Inflammatory macrophage treated with lipopolysaccharide for 4 hours (primary cell): ENCODE measurements around the gene HSPB6.

Experiments
- DNase-seq: peaks from one replicate; pipeline ENCODE4 v3.0.0-alpha.2; 2020

Gene HSPB6

DNA sequence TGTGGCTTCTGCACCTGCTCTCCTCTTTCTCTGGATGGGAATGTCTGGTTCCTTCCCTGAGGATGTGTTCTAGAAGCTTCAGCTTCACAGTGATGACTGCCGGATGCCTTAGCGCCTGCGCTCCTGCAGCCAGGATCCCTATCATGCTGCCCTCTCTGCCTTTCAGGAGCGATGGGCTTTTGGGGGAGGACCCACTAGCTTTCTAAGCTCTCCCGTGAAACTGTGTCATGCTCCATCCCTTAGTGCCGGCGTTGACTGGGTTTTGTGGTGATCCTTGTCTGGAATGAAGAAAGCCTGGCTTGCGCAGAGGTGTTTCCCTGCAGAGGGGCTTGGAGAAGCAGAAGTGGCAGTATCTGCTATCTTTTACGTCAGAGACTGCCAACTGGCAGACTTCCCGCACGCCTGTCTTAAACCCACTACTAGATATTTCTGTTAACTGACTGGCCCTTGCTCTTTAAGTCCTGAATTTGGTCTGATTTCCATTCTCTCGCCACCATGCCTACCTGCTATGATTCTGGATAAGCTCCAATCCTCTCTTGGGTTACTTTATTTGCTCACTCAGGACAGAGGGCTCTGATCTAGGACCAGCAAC lies 42.8 kb downstream of the HSPB6 start:
- no peak for DNase-seq

DNA sequence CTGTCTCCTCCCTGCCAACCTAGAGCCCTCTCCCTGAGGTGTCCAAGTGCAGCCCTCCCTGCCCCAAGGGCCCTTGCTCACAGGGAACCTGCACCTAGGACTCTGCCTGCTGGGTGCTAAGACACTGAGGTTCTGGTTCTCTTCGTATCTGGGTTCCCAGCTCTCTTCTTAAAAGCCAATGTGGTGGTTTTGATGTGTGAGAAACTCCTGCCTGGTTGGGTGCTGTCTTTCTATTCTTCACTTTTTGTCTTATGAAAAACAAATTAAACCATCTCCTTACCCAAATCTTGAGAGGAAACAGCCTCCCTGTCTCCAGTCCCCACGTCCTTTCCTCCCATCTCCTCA lies 43.4 kb downstream of the HSPB6 start:
- no peak for DNase-seq

DNA sequence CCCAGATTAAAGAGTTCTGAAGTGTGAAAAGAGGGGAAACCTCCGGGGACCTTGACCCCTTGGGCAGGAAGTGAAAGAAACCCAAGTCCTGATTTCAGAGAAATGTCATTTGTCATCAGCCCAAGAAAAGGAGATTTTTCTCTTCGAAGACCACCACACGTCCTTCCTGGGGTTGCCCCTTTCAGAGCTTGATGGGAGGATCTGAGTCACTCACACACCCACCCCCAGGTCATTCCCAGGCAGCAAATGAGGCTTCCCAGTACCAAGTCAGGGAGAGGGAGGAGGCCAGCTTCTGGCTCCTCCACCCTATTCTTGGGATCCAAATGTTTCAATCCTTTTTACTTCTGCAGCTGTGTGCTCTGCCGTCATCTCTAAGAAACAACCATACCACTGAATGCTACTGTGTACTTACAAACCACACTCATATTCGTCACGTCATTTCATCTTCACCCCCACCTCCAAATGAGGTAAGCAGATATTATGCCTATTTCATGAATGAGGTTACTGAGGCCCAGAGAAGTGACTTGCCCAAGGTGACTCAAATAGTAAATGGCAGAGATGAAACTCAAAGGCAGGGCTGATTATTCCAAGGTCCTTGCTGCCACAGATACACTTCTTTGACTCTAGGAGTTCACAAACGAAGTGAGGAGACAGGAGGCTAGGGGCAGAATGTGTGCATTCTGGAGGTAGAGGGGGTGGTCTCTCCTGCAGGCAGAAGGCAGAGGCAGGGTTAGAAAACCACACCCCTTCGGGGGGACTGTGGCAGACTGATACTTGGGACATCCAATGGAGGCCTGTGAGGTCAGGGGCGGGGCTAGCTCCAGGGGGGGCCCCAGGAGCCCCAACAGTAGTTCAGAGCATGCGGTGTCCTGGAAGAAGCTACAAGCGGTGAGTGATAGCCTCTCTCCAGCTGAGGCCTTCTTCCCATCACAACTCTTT lies 44.0 kb downstream of the HSPB6 start:
- no peak for DNase-seq

DNA sequence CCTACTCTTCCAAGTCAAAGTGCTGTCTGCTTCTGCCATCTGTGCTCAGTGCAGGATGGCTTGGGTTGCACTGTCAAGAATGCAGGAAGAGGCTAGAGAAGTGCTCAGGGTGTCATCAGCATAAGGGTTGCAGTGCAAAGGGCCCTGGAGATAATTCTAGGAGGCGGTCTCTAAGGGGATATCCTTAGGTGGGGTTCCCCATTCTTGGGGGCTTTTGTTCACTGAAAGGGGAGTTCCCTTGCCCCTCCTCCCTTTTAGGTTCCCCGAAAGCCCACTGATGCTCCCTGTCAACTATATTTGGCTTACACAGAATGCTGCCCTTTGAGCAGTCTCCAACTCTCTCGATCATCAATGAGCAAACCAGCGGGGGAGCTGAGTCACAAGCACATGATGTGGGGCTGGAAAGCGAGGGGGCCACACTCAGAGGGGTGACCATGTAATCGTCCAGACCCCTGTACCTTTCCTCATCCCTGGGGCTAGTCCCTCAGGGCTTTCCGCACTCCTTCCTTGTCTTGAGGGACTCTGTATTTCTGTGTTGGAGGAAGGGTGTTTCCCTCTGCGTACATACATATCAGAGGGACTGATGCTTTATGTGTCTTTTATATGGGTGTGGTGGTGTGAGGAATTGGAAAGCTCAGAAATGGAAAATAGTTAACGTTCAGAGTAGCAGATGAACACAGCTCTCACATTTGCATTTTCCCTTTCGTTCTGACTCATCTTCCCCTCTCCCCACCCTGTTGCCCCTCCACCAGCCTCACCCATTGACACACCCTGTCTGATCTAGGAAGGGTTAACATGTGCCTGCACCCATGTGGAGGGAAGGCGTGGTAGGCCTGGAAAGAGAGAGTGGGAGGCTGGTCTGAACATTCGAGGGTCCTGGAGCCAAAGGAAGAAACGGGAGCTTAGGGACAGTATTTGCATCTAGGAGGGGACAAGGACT lies 45.8 kb downstream of the HSPB6 start:
- DNase-seq: peak; percentile 48

DNA sequence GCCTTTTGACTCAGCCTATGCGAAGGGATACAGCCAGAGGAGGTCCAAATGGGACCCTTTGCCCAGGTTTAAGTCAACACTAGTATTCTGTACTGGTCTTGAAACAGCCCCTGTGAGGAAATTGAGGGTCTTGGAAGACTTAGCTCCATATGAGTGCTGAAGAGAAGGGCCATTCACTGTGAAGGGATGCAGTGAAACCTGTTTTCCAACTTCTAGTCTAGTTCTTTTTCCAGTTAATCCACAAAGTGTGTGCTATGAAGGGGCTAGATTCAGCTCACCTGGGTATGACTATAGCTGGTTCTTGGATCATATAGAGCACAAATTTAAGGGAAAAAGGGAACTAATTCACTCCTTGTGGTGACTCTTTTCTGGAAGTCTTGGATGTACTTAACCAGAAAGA lies 48.4 kb downstream of the HSPB6 start:
- no peak for DNase-seq
